GM12874 (cell line): ENCODE data around the gene MX2.

Experiments
- CTCF ChIP-seq: IDR thresholded peaks from 2 replicates; pipeline ENCODE4 v1.5.1; 2011; ENCODE audit warnings: low read depth, mild to moderate bottlenecking, control low read depth, low read length, moderate library complexity; ENCODE audit not compliant: insufficient read depth

MX2 gene

DNA sequence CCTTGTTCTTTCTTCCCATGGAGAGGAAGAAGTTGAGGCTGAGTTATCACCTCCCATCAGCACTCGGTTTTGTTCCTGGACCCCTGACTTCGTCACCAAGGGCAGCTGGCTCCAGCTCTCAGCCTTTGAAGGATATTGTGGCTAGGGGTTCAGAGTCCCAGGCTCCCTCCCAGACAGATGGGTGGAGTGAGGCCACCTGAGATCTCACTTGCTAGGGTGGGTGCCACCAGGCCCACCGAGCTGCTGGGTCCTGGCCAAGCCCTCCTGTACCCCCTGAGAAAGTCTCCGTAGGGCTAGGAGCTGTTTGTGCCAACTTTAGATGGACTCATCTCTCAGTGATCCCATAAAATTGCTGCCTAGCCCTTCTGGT lies 6.9 kb downstream of the MX2 start:
- no peak for TF ChIP-seq CTCF

GRCh38 chr21:41369105-41369919 lies 7.5 kb downstream of the MX2 start:
- TF ChIP-seq CTCF, result no peak

DNA sequence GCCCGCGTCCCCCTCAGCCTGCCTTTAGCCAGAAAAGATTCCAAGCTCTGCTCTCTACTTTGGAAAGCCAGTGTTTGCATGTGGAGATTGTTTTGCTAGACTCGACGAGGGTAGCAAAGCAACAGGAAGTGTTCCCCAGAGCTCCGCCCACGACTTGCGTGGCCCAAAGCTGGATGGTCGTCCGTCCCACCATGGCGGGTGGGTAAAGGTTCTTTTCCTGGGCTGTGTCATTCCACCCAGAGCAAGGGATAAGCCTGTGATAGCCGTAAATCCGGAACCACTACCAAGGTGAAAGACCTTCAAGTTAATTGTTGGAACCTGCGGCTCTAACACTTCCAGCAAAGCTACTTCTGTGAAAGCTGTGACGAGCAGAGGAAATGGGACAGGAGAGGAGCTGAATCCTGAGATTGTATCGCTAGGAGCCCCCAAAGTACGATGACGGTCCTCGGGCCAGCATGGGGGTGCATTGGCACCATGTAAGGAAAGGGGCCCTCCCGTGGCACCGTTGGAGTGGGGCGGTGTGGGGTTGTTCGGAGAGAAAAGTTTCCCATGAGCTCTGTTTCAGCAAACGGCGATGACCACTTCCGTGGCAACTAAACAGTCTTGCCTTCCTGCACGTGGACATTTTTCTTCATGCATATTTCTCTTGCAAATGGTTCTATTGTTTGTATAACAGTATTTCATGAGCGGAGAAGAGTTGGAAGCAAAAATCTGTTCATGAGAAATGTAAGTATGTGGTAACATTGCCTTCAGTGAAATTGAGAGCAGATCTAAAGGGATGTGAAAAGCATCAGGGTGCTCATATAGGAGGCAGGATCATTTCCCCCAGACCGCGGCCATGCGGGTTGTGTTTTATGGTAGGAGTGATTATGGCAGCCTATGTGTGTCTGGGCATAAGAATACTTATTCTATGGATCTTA lies 8.4 kb downstream of the MX2 start:
- TF ChIP-seq CTCF, result no peak

DNA sequence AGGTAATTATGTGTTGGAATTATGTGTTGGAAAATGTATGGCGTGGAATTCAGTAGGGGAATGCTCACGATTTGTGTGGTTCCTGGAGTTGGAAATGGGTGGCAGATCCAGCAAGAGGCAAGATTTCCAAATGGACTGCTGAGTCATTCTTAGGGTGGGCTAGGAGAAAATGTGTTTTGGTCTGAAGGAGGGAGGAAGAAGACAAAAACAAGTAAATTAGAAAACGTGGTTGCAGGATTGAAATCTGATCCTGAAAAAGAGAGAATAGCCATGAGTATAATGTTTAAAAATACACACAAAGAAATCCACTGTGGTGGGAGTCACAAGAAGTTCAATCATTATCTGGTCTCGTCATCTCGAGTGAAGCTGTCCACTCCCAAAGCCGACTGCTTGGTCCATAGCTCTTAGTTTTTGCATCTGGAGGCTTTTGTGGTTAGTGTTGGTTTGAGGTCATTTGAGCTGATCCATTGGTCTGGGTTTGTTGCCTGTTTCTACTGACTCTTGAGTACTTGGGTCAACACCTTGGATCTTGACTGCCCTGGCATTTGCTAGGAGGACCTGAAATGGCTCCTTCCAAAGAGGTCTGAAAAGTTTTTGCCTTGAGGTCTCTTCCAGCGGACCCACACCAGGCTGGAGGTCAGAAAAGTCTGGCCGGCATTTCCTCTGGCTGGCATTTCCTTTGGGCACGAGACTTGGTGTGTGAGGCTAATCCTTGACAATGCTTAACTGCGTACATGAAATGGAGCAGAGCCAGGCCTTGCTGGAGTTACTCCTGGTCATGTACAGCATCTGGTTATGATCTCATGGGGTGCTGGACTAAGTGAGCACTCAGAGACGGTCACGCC lies 9.2 kb downstream of the MX2 start:
- TF ChIP-seq CTCF, result no peak

- no peak for TF ChIP-seq CTCF
These were observed 9.8 kb downstream of the MX2 start for GRCh38 chr21:41371685-41372030.

- no peak for TF ChIP-seq CTCF
These were observed 11.4 kb downstream of the MX2 start for GRCh38 chr21:41373253-41373652.

DNA sequence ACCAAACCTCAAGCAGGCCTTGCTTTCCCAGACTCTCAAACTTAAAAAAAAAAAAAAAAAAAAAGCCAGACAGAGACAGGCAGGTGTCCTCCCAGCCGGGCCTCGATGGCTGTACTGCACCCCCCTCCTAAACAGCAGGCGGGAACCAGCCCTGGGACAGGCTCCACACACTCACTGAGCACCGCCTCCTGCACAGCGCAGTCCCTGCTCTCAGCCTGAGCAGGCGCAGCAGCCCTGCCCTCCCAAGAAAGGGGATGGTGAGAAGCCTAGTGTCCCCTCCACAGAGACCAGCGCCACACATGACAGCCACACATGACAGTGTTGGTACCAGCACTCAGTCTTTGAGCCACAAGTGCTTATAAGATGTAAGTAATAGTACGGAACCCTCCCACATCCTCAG lies 11.9 kb downstream of the MX2 start:
- no peak for TF ChIP-seq CTCF
